Neural progenitor cell (in vitro differentiated cells): ENCODE results near the gene ZIC1. TPM values are rescaled to one million over a fixed set of nuclear protein-coding genes. Genes with fewer than 3 reads are reported as not detected.

Source experiments
- DNase-seq: peaks from one replicate; pipeline ENCODE4 v3.0.0-alpha.2; 2016; ENCODE audit warnings: low spot score
- H2AFZ ChIP-seq: fragments of 200-600 bp; sonication (generic); replicated peaks from 2 replicates; pipeline ENCODE4 v1.6.1; 2016; ENCODE audit warnings: antibody characterized with exemption
- H3F3A ChIP-seq: fragments of 200-600 bp; sonication (generic); 2 replicates; pipeline ENCODE4 v1.6.1; 2016; ENCODE audit warnings: antibody characterized with exemption, low read depth
- H3K27ac ChIP-seq: fragments of 200-600 bp; sonication (generic); 2 replicates; pipeline ENCODE4 v1.5.1; 2016; ENCODE audit warnings: mild to moderate bottlenecking
- H3K27me3 ChIP-seq: fragments of 200-600 bp; sonication (generic); 2 replicates; pipeline ENCODE4 v1.6.1; 2016; ENCODE audit warnings: mild to moderate bottlenecking, moderate library complexity
- H3K36me3 ChIP-seq: fragments of 200-600 bp; sonication (generic); 2 replicates; pipeline ENCODE4 v1.5.1; 2016
- H3K4me1 ChIP-seq: fragments of 200-600 bp; sonication (generic); 2 replicates; pipeline ENCODE4 v1.6.1; 2016; ENCODE audit warnings: mixed run types
- H3K4me2 ChIP-seq: fragments of 200-600 bp; sonication (generic); 2 replicates; pipeline ENCODE4 v1.6.1; 2016
- H3K4me3 ChIP-seq: fragments of 200-600 bp; sonication (generic); 2 replicates; pipeline ENCODE4 v1.5.1; 2016
- H3K79me2 ChIP-seq: fragments of 200-600 bp; sonication (generic); 2 replicates; pipeline ENCODE4 v1.6.1; 2016; ENCODE audit warnings: low read depth
- H3K9ac ChIP-seq: fragments of 200-600 bp; sonication (generic); 2 replicates; pipeline ENCODE4 v1.6.1; 2016
- H3K9me3 ChIP-seq: fragments of 200-600 bp; sonication (generic); 2 replicates; pipeline ENCODE4 v1.5.1; 2016; ENCODE audit warnings: low read depth
- H4K20me1 ChIP-seq: fragments of 200-600 bp; sonication (generic); 2 replicates; pipeline ENCODE4 v1.6.1; 2016; ENCODE audit warnings: low read depth
- H3K27ac Mint-ChIP-seq: 3 replicates; pipeline ENCODE4 v1.8.0; 2021; ENCODE audit warnings: mixed read lengths
- H3K27me3 Mint-ChIP-seq: 2 replicates; pipeline ENCODE4 v1.8.0; 2022; ENCODE audit warnings: low read depth, mild to moderate bottlenecking, inconsistent platforms, moderate library complexity, mixed read lengths; ENCODE audit not compliant: insufficient read depth
- H3K36me3 Mint-ChIP-seq: 3 replicates; pipeline ENCODE4 v1.8.0; 2021; ENCODE audit warnings: mixed read lengths
- H3K4me1 Mint-ChIP-seq: 3 replicates; pipeline ENCODE4 v1.8.0; 2021; ENCODE audit warnings: mixed read lengths
- H3K4me3 Mint-ChIP-seq: 3 replicates; pipeline ENCODE4 v1.8.0; 2021; ENCODE audit warnings: mild to moderate bottlenecking, moderate library complexity, mixed read lengths
- H3K9me3 Mint-ChIP-seq: 3 replicates; pipeline ENCODE4 v1.8.0; 2020; ENCODE audit warnings: mixed read lengths
- EZH2 ChIP-seq: fragments of 200-600 bp; sonication (generic); IDR thresholded peaks from 2 replicates; pipeline ENCODE4 v1.6.1; 2017; ENCODE audit warnings: antibody characterized with exemption, mild to moderate bottlenecking, moderate library complexity
- EZH2phosphoT487 ChIP-seq: fragments of 200-600 bp; sonication (generic); IDR thresholded peaks from 2 replicates; pipeline ENCODE4 v1.6.1; 2017; ENCODE audit warnings: antibody characterized with exemption
- total RNA-seq: library from RNA; depleted of rRNA; stranded (reverse); fragments of >200 nt; gene quantifications from 2 replicates; pipeline ENCODE4 v1.2.3, GENCODE V29; 2015; ENCODE audit warnings: low replicate concordance
- TF ChIP-seq, protein P1 (sequence below): fragments of 200-600 bp; sonication (generic); IDR thresholded peaks from 2 replicates; pipeline ENCODE4 v1.5.1; 2017; ENCODE audit warnings: antibody characterized with exemption, mild to moderate bottlenecking

ZIC1 gene
- total RNA-seq, 1 donor from 2014 or later = 0.56 TPM

GRCh38 chr3:147428326-147428725 lies 19.2 kb downstream of the ZIC1 start:
- Mint-ChIP-seq H3K27ac (no peak overlapping the region), H3K27me3 (peaks cover 12% of the 10 kb centered on the region), H3K9me3 (peaks cover 3% of the 10 kb centered on the region), H3K36me3 (peaks cover 26% of the 10 kb centered on the region), H3K4me1 (peaks cover 42% of the 10 kb centered on the region), H3K4me3 (no peak overlapping the region)
- Histone ChIP-seq H3K4me2 (no peak overlapping the region), H3F3A (peaks cover 2% of the 10 kb centered on the region), H3K36me3 (no peaks in the 10 kb centered on the region), H3K9me3 (no peaks in the 10 kb centered on the region), H4K20me1 (peaks cover 19% of the 10 kb centered on the region), H3K27me3 (peaks cover 81% of the 10 kb centered on the region), H3K9ac (no peak overlapping the region), H3K79me2 (no peaks in the 10 kb centered on the region), H3K4me3 (no peak overlapping the region), H2AFZ (no peak overlapping the region), H3K27ac (no peak overlapping the region), H3K4me1 (peaks cover 10% of the 10 kb centered on the region)
- DNase-seq = no peak
- TF ChIP-seq EZH2 (no peak), EZH2phosphoT487 (no peak)
- TF ChIP-seq, protein P1, sequence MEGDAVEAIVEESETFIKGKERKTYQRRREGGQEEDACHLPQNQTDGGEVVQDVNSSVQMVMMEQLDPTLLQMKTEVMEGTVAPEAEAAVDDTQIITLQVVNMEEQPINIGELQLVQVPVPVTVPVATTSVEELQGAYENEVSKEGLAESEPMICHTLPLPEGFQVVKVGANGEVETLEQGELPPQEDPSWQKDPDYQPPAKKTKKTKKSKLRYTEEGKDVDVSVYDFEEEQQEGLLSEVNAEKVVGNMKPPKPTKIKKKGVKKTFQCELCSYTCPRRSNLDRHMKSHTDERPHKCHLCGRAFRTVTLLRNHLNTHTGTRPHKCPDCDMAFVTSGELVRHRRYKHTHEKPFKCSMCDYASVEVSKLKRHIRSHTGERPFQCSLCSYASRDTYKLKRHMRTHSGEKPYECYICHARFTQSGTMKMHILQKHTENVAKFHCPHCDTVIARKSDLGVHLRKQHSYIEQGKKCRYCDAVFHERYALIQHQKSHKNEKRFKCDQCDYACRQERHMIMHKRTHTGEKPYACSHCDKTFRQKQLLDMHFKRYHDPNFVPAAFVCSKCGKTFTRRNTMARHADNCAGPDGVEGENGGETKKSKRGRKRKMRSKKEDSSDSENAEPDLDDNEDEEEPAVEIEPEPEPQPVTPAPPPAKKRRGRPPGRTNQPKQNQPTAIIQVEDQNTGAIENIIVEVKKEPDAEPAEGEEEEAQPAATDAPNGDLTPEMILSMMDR = no peak

DNA sequence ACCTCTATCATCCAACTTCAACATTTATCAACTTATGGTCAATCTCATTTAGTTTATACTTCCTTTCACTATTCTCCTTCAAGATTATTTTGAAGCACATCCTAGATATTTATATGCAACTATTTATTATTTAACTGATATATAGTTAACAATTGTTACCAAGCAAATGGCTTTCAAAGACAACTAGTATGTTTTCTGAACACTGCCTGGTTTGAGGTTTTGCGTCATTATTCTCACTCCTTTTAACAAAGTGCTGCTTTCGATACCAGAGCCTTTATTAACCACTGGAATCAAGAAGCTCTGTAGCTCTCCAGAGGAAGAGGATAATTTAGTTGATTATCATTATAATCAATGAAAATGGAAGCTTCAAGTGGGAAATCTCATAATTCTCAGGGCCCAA lies 19.6 kb downstream of the ZIC1 start:
- H3K4me3 Mint-ChIP-seq = no peak overlapping the region
- Histone ChIP-seq H3K79me2 (no peaks in the 10 kb centered on the region), H3K9me3 (no peaks in the 10 kb centered on the region), H2AFZ (no peak overlapping the region), H3K27me3 (peaks cover 77% of the 10 kb centered on the region), H3F3A (no peaks in the 10 kb centered on the region), H3K4me2 (no peak overlapping the region), H3K9ac (no peak overlapping the region), H3K4me3 (no peak overlapping the region), H3K27ac (no peak overlapping the region), H3K4me1 (peaks cover 10% of the 10 kb centered on the region), H4K20me1 (peaks cover 14% of the 10 kb centered on the region), H3K36me3 (no peaks in the 10 kb centered on the region)
- no peak for DNase-seq
- H3K36me3 Mint-ChIP-seq = peaks cover 28% of the 10 kb centered on the region
- TF ChIP-seq EZH2 (no peak), EZH2phosphoT487 (no peak)
- TF ChIP-seq, protein P1 = no peak
- no peak overlapping the region for H3K27ac Mint-ChIP-seq
- H3K4me1 Mint-ChIP-seq = peaks cover 37% of the 10 kb centered on the region
- H3K9me3 Mint-ChIP-seq = peaks cover 6% of the 10 kb centered on the region
- peaks cover 8% of the 10 kb centered on the region for H3K27me3 Mint-ChIP-seq

- Histone ChIP-seq H3F3A (no peaks in the 10 kb centered on the region), H3K9me3 (no peaks in the 10 kb centered on the region), H3K9ac (no peak overlapping the region), H4K20me1 (no peaks in the 10 kb centered on the region), H3K4me3 (no peak overlapping the region), H3K27ac (no peak overlapping the region), H3K4me2 (no peak overlapping the region), H3K27me3 (peaks cover 47% of the 10 kb centered on the region), H3K4me1 (no peaks in the 10 kb centered on the region), H3K36me3 (no peaks in the 10 kb centered on the region), H2AFZ (no peak overlapping the region), H3K79me2 (no peaks in the 10 kb centered on the region)
- no peak for DNase-seq
- Mint-ChIP-seq H3K4me3 (no peak overlapping the region), H3K4me1 (peaks cover 17% of the 10 kb centered on the region), H3K9me3 (peaks cover 13% of the 10 kb centered on the region), H3K27ac (no peak overlapping the region), H3K36me3 (peaks cover 35% of the 10 kb centered on the region), H3K27me3 (peaks cover 2% of the 10 kb centered on the region)
- TF ChIP-seq, protein P1 = no peak
- TF ChIP-seq EZH2 (no peak), EZH2phosphoT487 (no peak)
These were observed 22.6 kb downstream of the ZIC1 start for GRCh38 chr3:147431751-147432150.
